Kidney tubule cell (primary cell): ENCODE results near the gene MSRB1.
A peak's percentile ranks its signal among the peaks of the same experiment; 100 is the strongest.

ENCODE experiments used
- DNase-seq: peaks from one replicate; pipeline ENCODE4 v3.0.0-alpha.2; 2018; ENCODE audit warnings: low spot score

The MSRB1 gene, protein sequence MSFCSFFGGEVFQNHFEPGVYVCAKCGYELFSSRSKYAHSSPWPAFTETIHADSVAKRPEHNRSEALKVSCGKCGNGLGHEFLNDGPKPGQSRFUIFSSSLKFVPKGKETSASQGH

DNA sequence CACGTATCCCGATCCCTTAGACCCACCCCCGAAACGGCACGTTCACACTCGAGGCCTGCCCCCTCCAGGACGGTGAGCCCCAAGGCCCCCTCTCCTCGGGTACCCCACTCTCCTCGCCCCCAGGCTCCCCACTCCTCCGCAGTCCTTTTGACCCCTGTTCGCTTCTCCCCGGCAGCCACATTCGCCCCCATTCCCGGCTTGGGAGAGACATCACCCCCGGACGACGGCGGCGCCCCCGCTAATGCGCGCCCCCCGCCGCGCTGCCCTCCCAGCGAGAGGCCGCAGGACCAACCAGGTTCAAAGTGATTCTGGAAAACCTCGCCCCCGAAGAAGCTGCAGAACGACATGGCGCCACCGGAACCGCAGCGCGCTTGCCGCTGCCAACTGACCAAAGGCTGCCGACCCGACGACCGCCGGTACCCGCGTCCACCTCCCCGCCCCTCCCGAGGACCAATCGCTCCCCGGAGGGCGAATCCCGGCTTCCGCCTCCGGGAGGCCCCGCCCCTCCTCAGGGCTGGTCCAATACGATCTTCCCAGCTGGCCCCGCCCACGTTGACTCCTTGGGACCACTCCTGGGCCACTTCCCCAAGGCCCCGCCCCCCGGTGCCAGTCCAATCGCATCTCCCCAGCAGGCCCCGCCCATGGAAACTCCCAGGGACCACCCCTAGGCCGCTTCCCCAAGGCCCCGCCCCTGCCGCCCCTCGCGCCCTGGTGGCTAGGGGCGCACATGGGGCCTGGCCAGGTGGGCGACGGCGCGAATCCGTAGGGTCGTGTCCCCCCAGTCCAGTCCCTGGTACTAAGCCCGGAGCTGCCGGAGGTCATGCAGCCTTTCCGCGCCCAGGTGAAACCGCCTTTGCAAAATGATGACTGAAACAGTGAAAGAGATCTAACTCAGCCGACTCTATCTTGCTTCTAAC, at the start of gene MSRB1:
TSS of gene MSRB1 (minus strand) at position 390 of the 917 bp plus-strand sequence. CDS start at position 347, 43 bp downstream.
- DNase-seq, result peak; percentile 98

DNA sequence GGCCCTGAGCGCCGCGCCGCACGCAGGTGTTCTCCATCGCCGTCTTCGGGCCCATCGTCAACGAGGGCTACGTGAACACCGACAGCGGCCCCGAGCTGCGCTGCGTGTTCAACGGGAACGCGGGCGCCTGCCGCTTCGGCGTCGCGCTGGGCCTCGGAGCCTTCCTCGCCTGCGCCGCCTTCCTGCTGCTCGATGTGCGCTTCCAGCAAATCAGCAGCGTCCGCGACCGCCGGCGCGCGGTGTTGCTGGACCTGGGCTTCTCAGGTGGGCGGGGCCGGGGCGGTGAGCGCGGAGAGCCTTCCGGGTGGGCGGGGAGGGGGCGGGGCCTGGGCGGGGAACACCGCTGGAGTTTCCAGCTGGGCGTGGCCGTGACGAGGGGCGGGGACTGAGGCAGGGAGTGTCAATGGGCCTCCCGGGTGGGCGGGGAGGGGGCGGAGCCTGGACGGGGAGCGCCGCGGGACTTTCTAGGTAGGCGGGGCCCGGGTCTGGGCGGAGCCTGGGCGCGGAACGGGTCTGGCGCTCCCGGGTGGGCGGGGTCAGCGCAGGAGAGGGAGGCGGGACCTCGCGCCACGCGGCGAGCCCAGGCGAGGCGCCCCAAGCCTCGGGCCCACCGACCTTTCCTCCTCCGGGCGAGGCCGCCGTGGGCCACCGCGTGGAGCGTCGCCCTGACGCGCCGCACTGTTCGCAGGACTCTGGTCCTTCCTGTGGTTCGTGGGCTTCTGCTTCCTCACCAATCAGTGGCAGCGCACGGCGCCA, 49.1 kb upstream of the MSRB1 start:
- peak; percentile 87 for DNase-seq

DNA sequence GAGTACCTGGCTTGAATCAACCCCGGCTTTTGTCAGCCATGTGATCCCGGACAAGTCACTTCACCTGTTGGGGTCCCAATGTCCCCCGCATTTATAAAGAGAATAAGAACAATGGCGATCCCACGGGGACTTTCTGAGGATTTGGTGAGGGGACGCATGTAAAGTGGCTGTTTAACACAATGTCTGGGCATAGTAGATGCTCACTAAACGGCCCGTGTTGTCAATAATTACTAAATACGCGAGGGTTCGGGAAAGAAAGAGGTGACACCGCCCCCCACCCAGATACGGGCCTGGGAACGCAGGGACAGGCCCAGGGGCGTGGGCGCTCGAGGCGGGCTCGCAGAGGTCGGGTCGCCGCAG, 48.6 kb upstream of the MSRB1 start:
- no peak for DNase-seq

DNA sequence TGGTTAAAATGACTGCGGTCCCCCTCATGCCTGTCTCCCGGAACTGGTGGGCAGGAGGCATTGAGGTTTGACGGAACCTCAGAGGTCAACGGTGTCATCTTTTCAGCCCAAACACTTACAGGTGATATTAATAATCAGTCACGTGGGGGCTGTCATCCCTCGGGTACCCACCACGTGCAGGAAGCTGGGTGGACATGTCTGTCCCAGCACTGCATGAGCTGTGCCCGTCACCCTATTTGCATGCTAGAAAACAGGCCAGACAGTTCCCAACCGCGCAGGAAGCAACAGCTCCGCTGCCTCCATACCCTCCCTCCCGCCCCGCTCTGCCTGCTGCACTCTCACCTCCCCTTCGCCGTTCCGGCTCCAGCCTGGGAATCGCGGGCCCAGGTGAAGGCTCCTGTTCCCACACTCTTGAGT, 48.1 kb upstream of the MSRB1 start:
- peak; percentile 31 for DNase-seq

- no peak for DNase-seq
Measured at GRCh38 chr16:1990351-1991134, 47.5 kb upstream of the MSRB1 start.

DNA sequence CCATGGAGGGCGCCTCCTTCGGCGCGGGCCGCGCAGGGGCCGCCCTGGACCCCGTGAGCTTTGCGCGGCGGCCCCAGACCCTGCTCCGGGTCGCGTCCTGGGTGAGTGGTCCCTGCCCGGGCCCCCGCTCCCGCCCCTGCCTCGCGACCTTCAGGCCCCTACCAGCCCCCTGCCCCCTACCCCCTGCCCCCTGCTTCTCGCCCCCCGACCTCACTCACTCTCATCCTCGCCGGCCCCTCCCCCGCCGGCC, 47.0 kb upstream of the MSRB1 start:
- no peak for DNase-seq

- DNase-seq, result no peak
Measured at GRCh38 chr16:1989209-1990100, 46.5 kb upstream of the MSRB1 start, which contains the start of gene SYNGR3. Gene SYNGR3, plus strand, starts transcription at chr16:1989970. Its CDS starts 133 bp downstream, at chr16:1990103.

DNA sequence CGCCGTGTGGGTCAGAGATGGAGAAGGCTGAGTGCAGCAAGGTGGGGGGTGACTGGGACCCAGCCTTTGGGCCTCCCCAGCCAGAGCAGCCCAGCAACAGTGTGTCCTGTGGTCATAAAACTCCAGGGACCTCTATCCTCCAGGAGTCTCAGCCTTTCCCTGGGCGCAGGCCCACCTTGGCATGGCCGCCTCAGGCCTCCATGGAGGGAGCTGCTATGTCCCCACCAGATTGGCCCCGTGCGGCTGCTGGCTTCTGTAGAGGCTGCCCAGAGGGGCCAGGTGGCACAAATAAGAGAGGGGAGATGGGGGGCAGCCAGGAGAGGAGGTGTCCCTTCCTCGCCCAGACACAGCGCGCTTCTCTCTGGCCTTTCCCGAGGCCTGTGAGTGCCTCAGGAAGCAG, 44.2 kb upstream of the MSRB1 start:
- no peak for DNase-seq

GRCh38 chr16:1985466-1986150, 42.6 kb upstream of the MSRB1 start:
- DNase-seq, result no peak

GRCh38 chr16:1984347-1985225, 41.6 kb upstream of the MSRB1 start:
- no peak for DNase-seq

DNA sequence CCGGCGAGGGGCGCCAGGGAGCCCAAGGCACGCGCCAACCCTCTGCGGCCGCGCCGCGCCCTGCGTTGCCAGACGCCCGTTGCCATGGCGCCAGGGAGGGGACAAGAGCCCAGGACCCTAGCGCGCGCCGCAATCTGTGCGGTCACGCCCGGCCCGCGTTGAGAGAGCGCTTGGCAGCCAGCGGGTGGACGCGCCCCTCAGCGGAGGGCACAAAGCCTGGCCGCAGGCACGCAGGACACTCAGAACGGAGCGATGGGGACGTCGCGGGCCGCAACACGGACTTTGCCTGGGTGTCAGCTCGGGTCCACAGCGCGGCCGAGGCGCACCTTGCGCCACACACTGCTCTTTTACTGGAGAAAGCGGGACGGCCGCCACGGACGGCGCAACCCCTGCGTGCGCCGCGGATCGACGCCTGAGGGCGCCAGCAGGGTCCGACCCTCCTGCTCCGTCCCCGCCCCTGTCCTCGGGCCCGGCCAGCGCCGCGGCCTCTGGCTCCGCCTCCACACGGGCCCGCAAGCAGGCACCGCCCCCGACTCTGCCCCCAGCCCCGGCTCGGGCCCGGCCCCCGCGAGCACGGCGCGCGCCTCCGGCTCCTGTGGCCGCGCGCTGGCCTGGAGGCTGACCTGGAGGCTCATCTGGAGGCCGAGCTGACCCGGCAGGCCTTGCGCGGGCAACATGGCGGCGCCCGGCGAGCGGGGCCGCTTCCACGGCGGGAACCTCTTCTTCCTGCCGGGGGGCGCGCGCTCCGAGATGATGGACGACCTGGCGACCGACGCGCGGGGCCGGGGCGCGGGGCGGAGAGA, 40.7 kb upstream of the MSRB1 start, which contains the start of gene GFER:
TSS of gene GFER (plus strand) at position 650 of the 803 bp plus-strand sequence. CDS start at position 676, 26 bp downstream.
- peak; percentile 94 for DNase-seq

DNA sequence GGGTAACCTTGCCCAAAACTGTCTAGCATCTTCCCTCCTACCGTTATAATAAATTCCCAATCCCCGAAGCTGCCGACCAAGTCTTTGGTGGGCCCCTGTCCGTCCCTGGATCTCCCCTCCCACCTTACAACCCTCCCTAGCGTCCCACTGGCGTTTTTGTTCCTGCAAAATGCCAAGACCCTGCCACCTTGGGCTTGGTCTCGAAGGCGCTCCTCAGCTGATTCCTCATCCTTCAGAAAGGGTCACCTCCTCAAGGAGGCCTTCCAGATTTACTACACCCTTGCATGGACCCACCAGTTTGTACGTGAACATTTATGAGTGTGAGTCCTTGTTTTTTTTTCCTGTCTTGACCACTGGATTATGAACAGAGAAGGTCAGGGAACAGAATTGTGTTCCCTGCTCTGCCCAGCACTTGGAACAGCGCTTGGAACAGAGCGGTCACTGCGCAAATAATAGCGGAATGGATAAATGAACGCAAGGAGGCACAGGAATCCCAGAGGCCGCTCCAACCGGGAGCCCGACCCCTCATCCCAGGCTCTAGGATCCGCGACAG, 40.1 kb upstream of the MSRB1 start:
- DNase-seq, result no peak

GRCh38 chr16:1982013-1982433, 39.0 kb upstream of the MSRB1 start:
- DNase-seq, result peak; percentile 39

- no peak for DNase-seq
Measured at GRCh38 chr16:1981398-1981836, 38.4 kb upstream of the MSRB1 start, which contains the start of gene NOXO1. Gene NOXO1, minus strand, starts transcription at chr16:1981469. Its CDS starts 290 bp downstream, at chr16:1981179.

GRCh38 chr16:1980770-1981087, 37.7 kb upstream of the MSRB1 start:
- DNase-seq, result no peak

- no peak for DNase-seq
Measured at GRCh38 chr16:1980030-1980769, 37.2 kb upstream of the MSRB1 start.

- peak; percentile 33 for DNase-seq
Measured at GRCh38 chr16:1979271-1980029, 36.5 kb upstream of the MSRB1 start.
